C4-2B (cell line): ENCODE results near the gene VMAC.

Source experiments
- H3K27ac ChIP-seq: fragments of 450-650 bp; 2 replicates; pipeline ENCODE4 v1.5.1; 2017
- ZFX ChIP-seq: fragments of 450-650 bp; IDR thresholded peaks from 2 replicates; pipeline ENCODE4 v1.6.1; 2017
- TF ChIP-seq, protein P1 (sequence below): fragments of 450-650 bp; conservative IDR thresholded peaks from 2 replicates; pipeline ENCODE4 v1.5.1; 2017; ENCODE audit warnings: mild to moderate bottlenecking

VMAC gene

DNA sequence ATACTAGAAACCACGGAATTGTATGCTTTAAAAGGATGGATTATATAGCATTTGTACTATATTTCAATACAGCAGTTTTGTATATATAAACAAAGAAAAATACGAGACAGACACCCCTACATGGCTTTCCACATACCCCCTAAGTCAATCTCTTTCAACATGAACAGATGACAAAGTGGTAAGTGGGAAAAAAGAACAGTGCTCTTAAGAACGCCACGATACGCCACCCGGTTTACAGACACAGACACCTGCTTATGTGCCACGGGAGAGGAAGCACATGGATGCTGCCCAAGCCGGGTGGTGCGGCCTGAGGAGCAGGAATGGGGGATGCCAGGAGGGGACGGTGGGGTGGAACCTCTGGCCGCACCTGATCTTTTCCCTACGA lies 17.5 kb downstream of the VMAC start:
- H3K27ac ChIP-seq, result no peak overlapping the region
- no peak for TF ChIP-seq ZFX
- TF ChIP-seq, protein P1, sequence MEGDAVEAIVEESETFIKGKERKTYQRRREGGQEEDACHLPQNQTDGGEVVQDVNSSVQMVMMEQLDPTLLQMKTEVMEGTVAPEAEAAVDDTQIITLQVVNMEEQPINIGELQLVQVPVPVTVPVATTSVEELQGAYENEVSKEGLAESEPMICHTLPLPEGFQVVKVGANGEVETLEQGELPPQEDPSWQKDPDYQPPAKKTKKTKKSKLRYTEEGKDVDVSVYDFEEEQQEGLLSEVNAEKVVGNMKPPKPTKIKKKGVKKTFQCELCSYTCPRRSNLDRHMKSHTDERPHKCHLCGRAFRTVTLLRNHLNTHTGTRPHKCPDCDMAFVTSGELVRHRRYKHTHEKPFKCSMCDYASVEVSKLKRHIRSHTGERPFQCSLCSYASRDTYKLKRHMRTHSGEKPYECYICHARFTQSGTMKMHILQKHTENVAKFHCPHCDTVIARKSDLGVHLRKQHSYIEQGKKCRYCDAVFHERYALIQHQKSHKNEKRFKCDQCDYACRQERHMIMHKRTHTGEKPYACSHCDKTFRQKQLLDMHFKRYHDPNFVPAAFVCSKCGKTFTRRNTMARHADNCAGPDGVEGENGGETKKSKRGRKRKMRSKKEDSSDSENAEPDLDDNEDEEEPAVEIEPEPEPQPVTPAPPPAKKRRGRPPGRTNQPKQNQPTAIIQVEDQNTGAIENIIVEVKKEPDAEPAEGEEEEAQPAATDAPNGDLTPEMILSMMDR, result no peak

DNA sequence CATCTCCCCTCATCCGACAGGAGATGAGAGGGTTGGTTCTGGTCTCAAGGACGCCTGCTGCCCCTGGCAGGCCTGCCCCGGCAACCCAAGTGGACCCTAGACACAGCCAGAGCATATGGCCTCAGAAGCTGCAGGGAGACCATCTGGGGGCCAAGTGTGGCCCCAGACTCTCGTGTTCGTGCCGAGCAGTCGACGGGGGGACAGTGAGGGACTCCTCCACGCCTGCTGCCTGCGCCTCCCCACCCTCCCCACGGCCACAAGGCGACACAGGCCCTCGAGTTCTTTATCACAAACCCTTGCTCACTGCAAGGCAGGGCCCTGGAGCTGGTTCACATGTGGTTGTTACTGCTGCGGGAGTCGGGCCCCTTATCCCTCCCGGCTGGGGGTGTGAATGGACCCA lies 18.7 kb downstream of the VMAC start:
- H3K27ac ChIP-seq, result no peak overlapping the region
- TF ChIP-seq, protein P1, result no peak
- no peak for TF ChIP-seq ZFX

DNA sequence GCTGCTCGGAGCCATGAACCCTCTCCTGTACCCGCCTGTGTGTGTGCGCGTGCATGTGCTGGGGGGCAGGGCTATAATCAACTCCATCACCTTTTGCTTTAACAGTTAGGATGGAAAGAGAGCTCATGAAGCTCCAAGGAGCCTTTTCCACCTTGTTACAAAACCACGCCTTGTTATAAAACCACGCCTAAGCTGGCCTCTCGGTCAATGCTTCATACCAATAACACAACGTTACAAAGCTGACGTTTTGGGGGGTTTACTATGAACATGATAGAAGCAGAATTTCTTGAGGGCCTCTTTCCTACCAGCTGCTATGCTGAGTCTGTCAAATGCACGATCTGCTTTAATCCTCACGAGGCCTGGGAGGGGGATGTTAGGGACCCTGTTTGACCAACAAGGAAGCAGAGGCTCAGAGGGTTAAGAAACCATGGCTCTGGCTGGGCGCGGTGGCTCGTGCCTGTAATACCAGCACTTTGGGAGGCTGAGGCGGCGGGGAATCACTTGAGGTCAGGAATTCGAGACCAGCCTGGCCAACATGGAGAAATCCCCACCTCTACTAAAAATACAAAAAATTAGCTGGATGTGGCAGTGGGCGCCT lies 21.3 kb downstream of the VMAC start:
- TF ChIP-seq, protein P1, result no peak
- no peak for TF ChIP-seq ZFX
- H3K27ac ChIP-seq, result no peak overlapping the region

DNA sequence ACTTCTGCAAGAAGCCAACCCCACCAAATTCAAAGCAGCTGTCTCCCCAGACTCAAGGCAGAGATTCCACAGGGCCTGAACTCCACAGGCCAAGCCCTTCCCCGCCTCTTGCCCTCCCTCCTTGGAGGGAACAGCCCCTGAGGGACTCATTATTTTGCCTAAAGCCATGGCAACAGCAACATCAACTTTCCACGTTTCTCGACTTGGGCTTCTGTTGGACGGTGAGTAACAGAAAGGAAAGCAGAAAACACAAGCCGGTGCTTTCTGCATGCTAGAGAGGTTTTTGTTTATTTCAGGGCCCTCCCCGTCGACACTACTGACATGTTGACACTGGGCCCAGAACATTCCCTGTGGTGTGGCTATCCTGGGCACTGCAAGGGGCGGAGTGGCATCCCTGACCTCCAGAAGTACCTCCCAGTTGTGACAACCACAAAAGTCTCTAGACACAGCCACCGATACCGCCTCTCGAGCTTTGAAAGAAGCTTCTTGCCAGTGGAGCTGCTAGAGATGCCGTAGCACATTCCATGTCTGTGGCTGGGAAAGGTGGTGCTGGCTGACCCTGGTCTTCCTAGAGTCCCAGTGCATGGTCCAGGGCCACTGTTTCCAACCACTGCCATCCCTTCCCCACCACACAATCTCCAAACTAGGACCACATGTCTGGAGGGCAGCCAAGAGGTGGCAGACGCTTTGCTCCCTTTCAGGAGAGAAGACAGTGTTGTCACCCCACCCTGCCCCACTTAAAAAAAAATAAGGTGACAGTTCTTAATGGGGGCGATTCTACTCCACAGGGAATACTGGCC lies 22.2 kb downstream of the VMAC start:
- TF ChIP-seq, protein P1, result no peak
- TF ChIP-seq ZFX, result no peak
- H3K27ac ChIP-seq, result no peak overlapping the region

DNA sequence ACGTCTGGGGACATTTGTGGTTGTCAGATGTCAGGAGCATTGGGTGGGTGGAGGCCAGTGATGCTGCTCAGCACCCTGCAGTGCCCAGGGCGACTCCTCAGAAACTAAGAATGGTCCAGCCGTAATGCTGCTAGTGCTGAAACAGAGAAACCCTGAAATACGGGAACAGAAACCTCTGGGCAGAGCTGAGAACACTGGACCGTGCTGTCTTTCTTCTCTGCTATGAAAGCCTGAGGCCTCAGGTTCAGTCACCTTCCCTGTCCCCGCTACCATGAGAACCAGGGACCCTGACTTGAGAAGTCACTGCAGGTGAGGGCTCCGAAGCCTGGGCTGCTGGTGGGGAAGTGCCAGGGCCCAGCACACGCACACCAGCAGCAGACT lies 22.8 kb downstream of the VMAC start:
- TF ChIP-seq, protein P1, result no peak
- TF ChIP-seq ZFX, result no peak
- H3K27ac ChIP-seq, result no peak overlapping the region

DNA sequence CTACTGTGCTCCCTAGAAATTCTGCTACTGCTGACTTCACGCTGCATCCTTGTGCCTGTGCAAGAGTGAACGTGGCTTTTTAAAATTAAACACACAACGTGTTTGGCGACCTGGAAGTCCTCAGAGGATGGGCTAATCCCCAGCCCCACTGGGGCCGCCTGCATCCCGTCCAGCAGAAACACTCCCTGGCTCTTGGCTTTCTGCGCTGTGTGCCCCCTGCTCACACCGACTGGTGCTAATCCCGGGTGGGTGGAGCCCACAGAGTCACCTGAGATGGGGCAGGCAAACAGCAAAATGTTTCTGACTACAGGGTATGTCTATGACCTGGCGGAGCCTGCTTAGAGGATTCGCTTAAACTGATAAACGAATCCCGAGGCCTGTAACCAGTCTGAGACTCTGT lies 24.5 kb downstream of the VMAC start:
- TF ChIP-seq, protein P1, result no peak
- TF ChIP-seq ZFX, result no peak
- H3K27ac ChIP-seq, result no peak overlapping the region

DNA sequence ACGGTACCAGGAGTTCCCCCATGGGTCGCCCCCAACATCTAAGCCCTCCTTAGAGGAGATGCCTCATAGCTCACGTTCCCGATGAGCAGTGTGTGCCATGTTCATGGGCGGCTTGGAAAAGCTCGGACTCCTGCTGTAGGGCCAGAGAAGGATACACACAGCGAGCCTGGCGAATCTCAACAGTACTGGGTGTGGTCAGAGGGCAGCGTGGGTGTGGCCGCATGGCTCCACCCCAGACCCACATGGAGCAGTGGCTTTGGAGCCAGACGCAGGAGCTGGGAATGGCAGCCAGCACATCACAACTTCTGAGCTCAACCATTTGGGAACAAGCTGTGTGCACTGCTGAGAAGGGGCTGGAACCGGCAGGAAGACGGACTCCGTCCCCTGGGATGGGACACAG lies 25.0 kb downstream of the VMAC start:
- no peak overlapping the region for H3K27ac ChIP-seq
- TF ChIP-seq ZFX, result no peak
- TF ChIP-seq, protein P1, result no peak
